ENCODE data around the gene PRKAR1B.
"Not testable (repeated sequence)": the region's sequence is repeated elsewhere in the genome, so short reads cannot be mapped to it uniquely, and the experiment has no call there.

PRKAR1B gene

DNA sequence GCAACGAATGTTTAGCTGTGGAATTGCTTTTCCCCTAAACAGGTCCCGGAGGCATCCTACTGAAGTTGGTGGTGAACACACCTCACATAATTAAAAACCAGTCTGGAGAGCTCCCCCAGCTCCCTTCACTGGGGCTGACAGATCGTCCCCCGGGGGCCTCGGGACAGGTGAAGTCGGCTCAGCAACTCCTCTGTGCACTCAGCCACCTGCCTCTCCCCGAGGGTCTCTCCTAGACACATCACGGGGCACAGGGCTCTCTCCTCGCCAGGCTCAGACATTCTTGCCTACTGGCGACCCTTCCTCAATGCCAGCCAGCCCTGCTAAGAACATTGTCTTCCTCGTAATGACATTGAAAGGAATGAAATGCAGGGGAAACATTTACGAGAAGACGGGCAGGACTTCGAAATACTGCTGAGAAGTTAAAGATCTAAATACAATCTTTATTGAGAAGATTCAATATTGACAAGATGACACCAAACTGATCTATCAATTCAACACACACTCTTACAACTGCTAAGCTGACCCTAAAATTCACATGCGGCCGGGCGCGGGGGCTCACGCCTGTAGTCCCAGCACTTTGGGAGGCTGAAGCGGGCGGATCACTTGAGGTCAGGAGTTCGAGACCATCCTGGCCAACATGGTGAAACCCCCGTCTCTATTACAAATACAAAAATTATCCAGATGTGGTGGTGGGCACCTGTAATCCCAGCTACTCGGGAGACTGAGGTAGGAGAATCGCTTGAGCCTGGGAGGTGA lies 88.6 kb downstream of the PRKAR1B start:
- DNase-seq, result no peak

GRCh38 chr7:637826-638225 lies 89.3 kb downstream of the PRKAR1B start:
- DNase-seq, result no peak

GRCh38 chr7:636396-636795 lies 90.7 kb downstream of the PRKAR1B start:
- no peak for DNase-seq

DNA sequence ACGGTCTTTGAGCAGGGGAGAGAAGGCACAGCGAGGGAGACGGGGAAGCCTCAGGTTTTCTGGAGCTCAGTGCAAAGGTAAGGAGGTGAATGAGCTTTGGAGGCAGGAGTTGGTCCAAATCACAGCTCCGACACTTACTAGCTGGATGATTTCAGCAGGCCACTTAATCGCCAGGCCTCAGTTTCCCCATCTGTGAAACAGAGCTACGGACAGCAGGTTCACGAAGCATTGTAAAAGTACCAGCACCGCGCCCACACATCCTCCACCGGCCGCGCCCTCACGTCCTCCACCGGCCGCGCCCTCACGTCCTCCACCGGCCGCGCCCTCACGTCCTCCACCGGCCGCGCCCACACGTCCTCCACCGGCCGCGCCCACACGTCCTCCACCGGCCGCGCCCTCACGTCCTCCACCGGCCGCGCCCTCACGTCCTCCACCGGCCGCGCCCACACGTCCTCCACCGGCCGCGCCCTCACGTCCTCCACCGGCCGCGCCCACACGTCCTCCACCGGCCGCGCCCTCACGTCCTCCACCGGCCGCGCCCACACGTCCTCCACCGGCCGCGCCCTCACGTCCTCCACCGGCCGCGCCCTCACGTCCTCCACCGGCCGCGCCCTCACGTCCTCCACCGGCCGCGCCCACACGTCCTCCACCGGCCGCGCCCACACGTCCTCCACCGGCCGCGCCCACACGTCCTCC lies 91.2 kb downstream of the PRKAR1B start:
- DNase-seq, result not testable (repeated sequence)

- no peak for DNase-seq
Observed at GRCh38 chr7:635227-635626, 91.9 kb downstream of the PRKAR1B start.

GRCh38 chr7:633381-634018 lies 93.6 kb downstream of the PRKAR1B start:
- DNase-seq, result no peak

- no peak for DNase-seq
Observed at GRCh38 chr7:632831-633210, 94.3 kb downstream of the PRKAR1B start.

- no peak for DNase-seq
Observed at GRCh38 chr7:631964-632830, 94.9 kb downstream of the PRKAR1B start.

DNA sequence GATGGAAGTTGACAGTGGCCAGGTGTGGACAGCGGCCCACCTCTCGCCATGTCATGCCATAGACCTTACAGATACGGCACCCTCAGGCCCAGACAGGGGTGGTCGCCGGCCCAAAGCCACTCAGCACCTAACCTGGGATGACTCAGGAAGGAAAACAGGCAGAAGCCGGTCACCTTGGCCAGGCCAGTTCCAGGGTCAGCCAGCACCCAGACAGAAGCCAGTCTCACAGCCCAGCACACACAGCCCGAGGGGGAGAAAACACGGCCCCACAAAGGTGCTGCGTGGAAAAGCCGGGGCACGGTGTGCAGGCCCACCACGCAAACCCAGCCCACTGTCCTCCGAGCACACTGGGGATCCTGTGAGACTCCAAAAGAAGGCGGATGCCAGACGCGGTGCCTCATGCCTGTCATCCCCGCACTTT lies 95.8 kb downstream of the PRKAR1B start:
- DNase-seq, result no peak

DNA sequence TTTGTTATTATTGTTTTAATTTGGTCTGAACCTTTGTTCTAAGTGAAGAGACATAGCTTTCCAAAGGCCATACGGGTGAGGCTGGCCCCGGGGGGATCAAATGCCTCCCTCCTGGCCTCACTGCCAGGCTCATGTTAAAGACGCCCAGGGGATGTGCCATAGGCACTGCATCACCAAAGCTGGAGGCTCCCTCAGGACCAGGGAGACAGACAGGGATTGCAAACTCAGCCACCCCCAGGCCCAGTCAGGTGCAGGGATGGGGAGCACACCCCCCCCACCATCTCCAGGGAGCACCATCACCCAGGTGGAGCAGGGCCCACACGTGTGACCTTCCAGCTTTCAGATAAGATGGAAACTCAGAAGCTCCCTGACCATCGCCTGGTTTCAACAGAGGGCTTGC lies 96.5 kb downstream of the PRKAR1B start:
- no peak for DNase-seq

DNA sequence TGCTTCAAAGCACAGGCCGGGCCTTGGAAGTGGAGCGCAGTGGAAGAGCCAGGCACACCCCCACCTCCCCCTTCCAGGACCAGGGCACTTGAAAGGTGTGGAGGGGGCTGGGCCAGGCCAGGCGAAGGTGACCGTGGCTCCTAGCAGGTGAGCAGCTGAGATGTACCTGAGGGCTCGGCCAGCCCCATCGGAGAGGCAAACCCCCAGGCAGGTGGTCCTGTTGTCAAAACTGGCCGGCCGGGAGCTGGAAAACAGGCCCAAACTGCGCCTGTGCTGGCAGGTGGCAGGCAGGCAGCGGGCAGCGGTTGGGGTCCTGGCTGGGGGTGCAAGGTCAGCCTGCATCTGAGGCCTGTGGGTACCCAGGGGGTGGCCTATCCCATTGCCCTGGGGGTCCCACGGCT lies 97.0 kb downstream of the PRKAR1B start:
- DNase-seq, result no peak

- DNase-seq, result no peak
Observed at GRCh38 chr7:628826-629225, 98.3 kb downstream of the PRKAR1B start.

DNA sequence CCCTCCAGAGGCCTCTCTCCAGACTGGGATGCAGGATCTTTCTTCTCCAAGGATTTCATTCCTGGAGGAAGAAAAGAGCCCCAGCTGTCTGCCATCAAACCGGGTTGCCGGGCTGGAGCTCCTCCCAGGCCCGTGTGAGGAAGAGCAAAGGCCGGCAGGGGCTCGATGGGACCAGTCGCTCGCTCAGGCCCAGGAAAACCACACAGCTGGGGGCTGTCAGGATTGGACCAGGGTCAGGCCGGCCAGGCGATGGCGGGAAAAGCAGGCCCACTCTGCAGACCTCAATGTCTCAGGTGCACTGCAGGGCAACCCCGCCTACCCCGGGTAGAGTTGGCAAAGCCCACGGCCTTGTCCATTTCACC lies 98.7 kb downstream of the PRKAR1B start:
- no peak for DNase-seq

DNA sequence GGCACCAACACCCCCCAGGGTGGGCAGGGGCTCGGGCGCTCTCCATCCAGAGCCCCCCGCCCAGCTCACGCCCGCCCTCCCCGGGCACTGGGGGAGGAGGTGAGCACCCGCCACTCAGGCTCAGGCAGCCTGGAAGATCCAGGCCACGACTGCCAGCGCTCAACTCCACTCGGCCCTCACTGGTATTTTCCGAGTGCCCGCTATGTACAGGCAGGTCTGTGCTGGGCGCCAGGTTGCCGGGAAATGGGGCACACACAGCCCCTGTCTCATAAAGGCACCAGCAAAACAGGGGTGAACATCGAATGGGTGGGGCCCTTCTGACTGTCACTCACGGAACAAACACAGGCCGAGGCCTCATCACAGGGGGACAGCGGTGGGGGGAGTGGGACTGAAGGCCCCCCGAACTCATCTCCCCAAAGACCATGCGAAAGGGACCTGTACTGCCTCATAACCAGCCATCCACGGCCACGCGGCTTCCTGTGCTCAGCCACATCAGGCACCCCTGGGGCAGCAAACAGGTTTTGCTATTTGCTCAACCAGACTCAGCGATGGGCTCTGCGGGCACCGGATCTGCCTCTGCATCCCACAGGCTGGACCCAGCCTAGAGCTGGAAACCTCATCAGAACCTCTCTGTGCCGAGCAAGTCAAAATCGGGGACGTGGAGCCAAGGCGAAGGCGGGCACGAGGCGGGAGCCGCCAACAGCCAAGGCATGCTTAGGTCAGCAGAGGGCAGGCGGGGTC lies 99.2 kb downstream of the PRKAR1B start:
- no peak for DNase-seq

DNA sequence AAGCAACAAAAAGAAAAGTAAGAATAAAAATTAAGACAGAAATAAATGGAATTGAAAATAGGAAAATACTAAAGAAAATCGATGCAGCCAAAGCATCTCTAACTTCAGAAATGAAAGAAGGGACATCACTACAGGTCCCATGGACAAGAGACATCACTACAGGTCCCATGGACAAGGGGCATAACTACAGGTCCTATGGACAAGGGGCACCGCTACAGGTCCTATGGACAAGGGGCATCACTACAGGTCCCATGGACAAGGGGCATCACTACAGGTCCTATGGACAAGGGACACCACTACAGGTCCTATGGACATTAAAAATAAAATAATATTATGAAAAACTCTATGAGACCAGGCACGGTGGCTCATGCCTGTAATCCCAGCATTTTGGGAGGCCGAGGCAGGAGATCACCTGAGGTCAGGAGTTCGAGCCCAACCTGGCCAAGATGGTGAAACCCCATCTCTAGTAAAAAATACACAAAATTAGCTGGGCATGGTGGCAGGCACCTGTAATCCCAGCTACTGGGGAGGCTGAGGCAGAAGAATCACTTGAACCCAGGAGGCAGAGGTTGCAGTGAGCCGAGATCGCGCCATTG lies 101.6 kb downstream of the PRKAR1B start:
- DNase-seq, result no peak

- DNase-seq, result no peak
Observed at GRCh38 chr7:623464-623863, 103.6 kb downstream of the PRKAR1B start.

DNA sequence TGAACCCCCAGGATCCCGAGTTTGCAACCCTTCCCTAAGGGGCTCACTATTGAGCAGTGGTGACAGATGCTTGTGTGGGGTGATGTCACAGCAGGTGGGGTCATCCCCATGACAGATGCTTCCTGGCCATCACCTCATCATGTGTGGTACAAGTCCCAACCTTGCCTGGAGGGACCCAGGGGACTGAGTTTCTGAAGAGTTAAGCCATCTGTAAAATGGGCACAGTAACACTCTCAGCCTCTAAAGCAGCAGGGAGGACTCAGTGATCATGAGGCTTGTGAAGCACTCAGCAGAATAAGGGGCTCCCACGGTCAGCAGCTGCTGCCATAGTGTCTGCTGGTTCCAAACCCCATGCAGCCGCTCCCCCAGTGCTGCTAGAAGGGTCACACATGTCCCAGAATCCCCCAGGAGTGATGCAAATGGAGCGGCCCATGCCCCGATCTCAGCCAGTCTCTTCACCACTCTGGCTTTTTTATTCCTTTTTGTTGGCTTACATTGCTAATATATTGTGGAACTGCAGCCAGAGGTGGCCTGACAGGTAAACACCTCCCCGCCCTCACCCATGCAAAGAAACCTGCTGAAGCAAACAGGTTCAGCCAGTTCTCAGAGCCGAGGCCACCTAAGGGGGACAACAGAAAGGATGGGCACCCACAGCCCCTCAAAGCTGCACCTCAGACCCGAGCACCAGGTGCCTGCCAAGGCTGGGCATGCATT lies 105.4 kb downstream of the PRKAR1B start:
- no peak for DNase-seq

DNA sequence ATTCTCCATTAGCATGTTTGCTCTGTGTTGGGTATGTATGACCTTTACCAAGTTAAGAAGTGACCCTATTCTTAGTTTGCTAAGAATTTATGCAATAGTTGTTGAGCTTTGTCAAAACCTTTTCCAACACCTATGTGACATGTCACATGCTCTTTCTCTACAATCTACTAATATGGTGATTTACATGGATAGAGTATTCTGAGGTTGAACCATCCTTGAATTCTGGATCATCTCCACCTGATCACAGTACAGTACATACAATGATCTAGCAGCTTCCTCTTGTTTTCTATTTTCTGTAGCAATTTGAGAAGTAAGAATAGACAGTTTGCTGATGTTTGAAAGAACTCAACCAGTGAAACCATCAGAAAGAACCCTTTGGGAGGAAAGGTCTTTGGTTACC lies 106.2 kb downstream of the PRKAR1B start:
- DNase-seq, result no peak

- DNase-seq, result no peak
Observed at GRCh38 chr7:620056-620455, 107.0 kb downstream of the PRKAR1B start.

DNA sequence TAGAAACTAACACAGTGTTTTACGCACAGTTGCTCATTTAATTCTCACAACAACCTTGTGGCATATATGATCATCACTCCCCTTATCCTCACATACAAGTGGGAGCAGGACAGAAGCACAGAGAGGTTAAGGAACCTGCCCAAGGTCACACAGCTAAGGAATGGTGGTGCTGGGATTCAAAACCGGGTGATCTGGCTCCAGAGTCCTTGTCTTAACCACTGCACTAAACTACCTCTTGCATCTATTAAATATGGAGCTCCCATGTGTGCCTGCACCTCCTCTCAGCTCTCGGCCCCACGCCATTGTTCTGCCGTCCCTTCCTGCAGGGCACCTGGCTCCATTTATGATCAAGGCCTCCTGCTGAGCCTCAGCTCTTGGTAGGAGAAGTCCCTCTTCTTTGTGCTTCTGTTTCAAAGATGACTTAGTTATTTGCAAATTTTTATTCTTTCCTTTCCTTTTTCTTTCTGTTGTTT lies 107.7 kb downstream of the PRKAR1B start:
- DNase-seq, result no peak
